ENCODE data around the gene MLXIPL. TPM values are rescaled to one million over a fixed set of nuclear protein-coding genes. Genes with fewer than 3 reads are reported as not detected.
"Not testable (repeated sequence)": the region's sequence is repeated elsewhere in the genome, so short reads cannot be mapped to it uniquely, and the experiment has no call there.

MLXIPL gene
- total RNA-seq, 2 donors from 2014 or later, result 9.8 to 123 TPM

DNA sequence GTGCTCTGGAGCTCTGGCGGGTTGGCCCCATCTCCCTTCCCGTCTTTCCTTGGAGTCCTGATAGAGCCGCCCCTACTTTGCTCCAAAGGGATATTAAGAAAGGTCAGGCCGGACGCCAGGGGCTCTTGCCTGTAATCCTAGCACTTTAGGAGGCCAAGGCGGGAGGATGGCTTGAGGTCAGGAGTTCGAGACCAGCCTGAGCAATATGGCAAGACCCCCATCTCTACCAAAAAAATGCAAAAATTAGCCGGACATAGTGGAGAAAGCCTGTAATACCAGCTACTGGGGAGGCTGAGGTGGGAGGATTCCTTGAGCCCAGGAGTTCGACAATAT is 313 bp upstream of the MLXIPL start:
- Histone ChIP-seq H3K4me1 (replicated peaks) (no peaks in the 10 kb centered on the region), H3K27ac (no peak overlapping the region), H3K4me3 (peak overlapping the region in 1 of 2 donors; percentile 46), H3K27me3 (replicated peaks; ENCODE audit: insufficient read depth) (no peaks in the 10 kb centered on the region), H3K36me3 (no peaks in the 10 kb centered on the region), H3K9me3 (no peaks in the 10 kb centered on the region)
- TF ChIP-seq POLR2A (IDR thresholded peaks at IDR 0.05) (no peak), POLR2AphosphoS5 (IDR thresholded peaks at IDR 0.05) (no peak)
- TF ChIP-seq, protein P1, sequence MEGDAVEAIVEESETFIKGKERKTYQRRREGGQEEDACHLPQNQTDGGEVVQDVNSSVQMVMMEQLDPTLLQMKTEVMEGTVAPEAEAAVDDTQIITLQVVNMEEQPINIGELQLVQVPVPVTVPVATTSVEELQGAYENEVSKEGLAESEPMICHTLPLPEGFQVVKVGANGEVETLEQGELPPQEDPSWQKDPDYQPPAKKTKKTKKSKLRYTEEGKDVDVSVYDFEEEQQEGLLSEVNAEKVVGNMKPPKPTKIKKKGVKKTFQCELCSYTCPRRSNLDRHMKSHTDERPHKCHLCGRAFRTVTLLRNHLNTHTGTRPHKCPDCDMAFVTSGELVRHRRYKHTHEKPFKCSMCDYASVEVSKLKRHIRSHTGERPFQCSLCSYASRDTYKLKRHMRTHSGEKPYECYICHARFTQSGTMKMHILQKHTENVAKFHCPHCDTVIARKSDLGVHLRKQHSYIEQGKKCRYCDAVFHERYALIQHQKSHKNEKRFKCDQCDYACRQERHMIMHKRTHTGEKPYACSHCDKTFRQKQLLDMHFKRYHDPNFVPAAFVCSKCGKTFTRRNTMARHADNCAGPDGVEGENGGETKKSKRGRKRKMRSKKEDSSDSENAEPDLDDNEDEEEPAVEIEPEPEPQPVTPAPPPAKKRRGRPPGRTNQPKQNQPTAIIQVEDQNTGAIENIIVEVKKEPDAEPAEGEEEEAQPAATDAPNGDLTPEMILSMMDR (IDR thresholded peaks at IDR 0.05), result no peak
- DNase-seq (ENCODE audit: low spot score), result no peak
- 48% methylated on average over 9 of the region's 9 CpGs for WGBS
- intact Hi-C loops (cut with DNase I), result no loop called here

DNA sequence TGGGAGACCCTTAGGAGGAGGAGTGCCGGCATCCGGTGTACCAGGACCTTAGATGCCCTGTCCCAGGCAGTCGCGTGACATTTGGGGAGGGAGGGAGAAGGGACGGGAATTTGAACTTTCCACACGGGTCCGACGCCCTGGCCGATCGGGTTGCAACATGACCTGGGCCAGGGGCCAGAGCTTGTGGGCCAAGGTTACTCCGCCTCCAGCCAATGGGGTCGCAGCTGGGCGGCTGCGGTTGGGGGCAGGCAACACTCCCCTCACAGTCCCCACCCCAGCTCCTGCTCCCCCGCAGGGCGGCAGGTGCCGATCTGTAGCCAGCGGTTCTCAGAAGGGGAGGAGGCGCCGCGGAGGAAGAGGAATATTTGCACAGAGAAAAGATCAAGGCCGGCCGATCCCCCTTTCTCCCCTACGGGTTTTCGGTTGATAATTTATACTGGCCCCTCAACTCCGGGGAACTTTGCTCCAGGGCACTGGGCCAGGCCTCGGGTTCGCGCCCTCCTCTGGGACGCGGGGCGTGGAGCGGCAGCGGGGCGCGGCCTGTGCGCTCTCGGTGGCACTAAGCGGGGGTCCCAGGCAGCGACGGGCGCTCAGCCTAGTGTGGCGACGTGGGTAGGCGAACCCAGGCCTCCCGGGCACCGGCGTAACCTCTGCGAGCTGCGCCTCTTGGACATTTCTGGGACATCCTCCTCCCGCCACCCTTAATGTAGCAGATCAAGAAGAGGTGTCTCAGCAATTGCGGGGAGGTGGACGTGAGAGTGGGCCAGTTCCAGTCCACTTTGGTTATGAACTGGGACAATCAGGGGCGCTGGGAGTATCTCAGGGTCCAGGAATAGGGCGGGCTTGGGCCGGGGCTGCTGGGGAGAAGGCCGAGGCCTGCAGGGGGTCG is 1.2 kb downstream of the MLXIPL start:
- H3K4me1 ChIP-seq (replicated peaks), result no peaks in the 10 kb centered on the region
- H3K36me3 ChIP-seq, result no peaks in the 10 kb centered on the region
- no peak for DNase-seq (ENCODE audit: low spot score)
- intact Hi-C loops (cut with DNase I), result no loop called here
- H3K27me3 ChIP-seq (replicated peaks; ENCODE audit: insufficient read depth), result no peaks in the 10 kb centered on the region
- TF ChIP-seq POLR2A (IDR thresholded peaks at IDR 0.05) (no peak), POLR2AphosphoS5 (IDR thresholded peaks at IDR 0.05) (no peak)
- TF ChIP-seq, protein P1 (IDR thresholded peaks at IDR 0.05), result no peak
- WGBS, result 7% methylated on average over 40 of the region's 58 CpGs
- H3K9me3 ChIP-seq, result no peaks in the 10 kb centered on the region
- peak overlapping the region; percentile 5 to 46 for H3K4me3 ChIP-seq
- H3K27ac ChIP-seq, result no peak overlapping the region

DNA sequence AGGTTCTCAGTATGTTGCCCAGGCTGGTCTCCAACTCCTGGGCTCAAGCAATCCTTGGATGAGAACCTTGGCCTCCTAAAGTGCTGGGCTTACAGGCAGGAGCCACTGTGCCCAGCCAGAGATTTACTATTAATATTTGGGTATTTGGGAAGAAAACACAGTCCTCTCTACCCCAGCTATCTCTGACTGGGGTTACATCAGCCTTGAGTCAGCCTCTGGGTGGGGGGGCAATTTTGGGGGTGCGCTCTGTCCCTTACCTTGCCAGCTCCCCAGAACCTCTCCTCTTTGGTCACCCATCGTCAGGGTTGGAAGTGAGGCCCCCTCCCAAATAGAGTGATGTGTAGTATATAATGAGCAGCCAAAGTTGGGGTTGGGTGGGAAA is 1.8 kb downstream of the MLXIPL start:
- Histone ChIP-seq H3K4me1 (replicated peaks) (no peaks in the 10 kb centered on the region), H3K4me3 (no peak overlapping the region), H3K9me3 (no peaks in the 10 kb centered on the region)

DNA sequence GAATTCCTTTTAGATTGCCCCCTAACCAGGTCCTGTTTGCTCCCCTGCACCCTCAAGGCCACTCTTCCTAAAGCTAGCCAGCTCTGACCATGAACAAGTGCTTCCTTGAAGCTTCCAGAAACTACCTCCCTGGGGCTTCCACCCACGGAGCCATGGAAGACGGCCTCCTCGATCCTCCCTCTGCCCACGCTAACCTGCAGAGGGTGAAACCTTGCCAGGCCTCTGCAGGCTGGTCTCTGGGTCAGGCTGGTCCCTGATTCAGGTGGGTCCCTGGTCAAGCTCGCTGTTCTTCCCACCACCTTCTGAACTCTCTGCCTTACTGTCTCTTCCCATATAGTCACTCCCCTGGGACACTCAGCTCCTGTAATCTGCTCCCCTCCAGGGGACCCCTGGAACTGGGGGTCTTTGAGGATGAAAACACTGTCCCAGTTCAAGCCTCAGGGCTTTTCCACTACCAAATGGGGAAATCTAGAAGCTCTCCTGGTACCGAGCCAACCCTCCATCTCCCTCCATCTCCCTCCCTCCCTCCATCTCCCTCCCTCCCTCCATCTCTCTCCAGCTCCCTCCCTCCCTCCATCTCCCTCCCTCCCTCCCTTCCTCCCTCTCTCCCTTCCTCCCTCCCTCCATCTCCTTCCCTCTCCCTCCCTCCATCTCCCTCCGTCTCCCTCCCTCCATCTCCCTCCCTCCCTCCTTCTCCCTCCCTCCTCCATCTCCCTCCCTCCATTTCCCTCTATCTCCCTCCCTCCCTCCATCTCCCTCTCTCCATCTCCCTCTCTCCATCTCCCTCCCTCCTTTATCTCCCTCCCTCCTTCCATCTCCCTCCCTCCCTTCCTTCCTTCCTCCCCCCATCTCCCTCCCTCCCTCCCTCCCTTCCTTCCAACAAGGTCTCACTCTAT is 2.9 kb downstream of the MLXIPL start:
- WGBS, result 76% methylated on average over 7 of the region's 7 CpGs
- Histone ChIP-seq H3K36me3 (no peaks in the 10 kb centered on the region), H3K27me3 (replicated peaks; ENCODE audit: insufficient read depth) (no peaks in the 10 kb centered on the region), H3K9me3 (no peaks in the 10 kb centered on the region), H3K4me1 (replicated peaks) (no peaks in the 10 kb centered on the region), H3K27ac (no peak overlapping the region), H3K4me3 (no peak overlapping the region)
- TF ChIP-seq POLR2A (IDR thresholded peaks at IDR 0.05), result no peak
- TF ChIP-seq POLR2AphosphoS5 (IDR thresholded peaks at IDR 0.05), result no peak
- TF ChIP-seq, protein P1 (IDR thresholded peaks at IDR 0.05), result no peak
- no peak for DNase-seq (ENCODE audit: low spot score)
- intact Hi-C loops (cut with DNase I), result no loop called here

More for the DNA sequence above, 1.8 kb downstream of the MLXIPL start:
- WGBS, result 38% methylated on average over 2 of the region's 2 CpGs
- DNase-seq (ENCODE audit: low spot score), result no peak
- TF ChIP-seq, protein P1 (IDR thresholded peaks at IDR 0.05), result no peak
- no peak for TF ChIP-seq POLR2A (IDR thresholded peaks at IDR 0.05)
- no peak for TF ChIP-seq POLR2AphosphoS5 (IDR thresholded peaks at IDR 0.05)
- intact Hi-C loops (cut with DNase I), result no loop called here
- no peak overlapping the region for H3K27ac ChIP-seq
- no peaks in the 10 kb centered on the region for H3K27me3 ChIP-seq (replicated peaks; ENCODE audit: insufficient read depth)
- no peaks in the 10 kb centered on the region for H3K36me3 ChIP-seq

DNA sequence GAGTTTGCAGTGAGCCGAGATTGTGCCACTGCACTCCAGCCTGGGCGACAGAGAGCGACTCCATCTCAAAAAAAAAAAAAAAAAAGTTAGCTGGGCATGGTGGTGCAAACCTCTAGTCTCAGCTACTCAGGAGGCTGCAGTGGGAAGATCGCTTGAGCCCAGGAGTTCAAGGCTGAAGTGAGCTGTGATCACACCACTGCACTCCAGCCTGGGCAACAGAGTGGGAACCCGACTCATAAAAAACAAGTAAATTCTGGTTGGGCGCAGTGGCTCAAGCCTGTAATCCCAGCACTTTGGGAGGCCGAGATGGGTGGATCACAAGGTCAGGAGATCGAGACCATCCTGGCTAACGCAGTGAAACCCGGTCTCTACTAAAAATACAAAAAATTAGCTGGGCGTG is 4.9 kb downstream of the MLXIPL start:
- H3K27me3 ChIP-seq (replicated peaks; ENCODE audit: insufficient read depth); H3K36me3 ChIP-seq; H3K27ac ChIP-seq; H3K4me1 ChIP-seq (replicated peaks); H3K4me3 ChIP-seq; H3K9me3 ChIP-seq; intact Hi-C loops (cut with DNase I); DNase-seq (ENCODE audit: low spot score): not testable (repeated sequence)
- WGBS, result 90% methylated on average over 11 of the region's 11 CpGs

All from prostate gland (tissue), 2 donors.